Type B pancreatic cell (in vitro differentiated cells): ENCODE data around the gene RRP7A. TPM values are rescaled to one million over a fixed set of nuclear protein-coding genes. Genes with fewer than 3 reads are reported as not detected.
"Not testable (repeated sequence)": the region's sequence is repeated elsewhere in the genome, so short reads cannot be mapped to it uniquely, and the experiment has no call there.

Experiments
- DNase-seq: peaks from one replicate; pipeline ENCODE4 v3.0.0; 2021; ENCODE audit warnings: mixed read lengths; ENCODE audit not compliant: unreplicated experiment; ENCODE audit errors: extremely low spot score
- H3K27ac Mint-ChIP-seq: 2 replicates; pipeline ENCODE4 v1.8.0; 2021; ENCODE audit warnings: mild to moderate bottlenecking, mixed read lengths
- H3K27me3 Mint-ChIP-seq: 2 replicates; pipeline ENCODE4 v1.8.0; 2021; ENCODE audit warnings: mixed read lengths
- H3K36me3 Mint-ChIP-seq: 2 replicates; pipeline ENCODE4 v1.8.0; 2021; ENCODE audit warnings: mixed read lengths
- H3K4me1 Mint-ChIP-seq: one replicate; pipeline ENCODE4 v1.8.0; 2021; ENCODE audit warnings: mixed read lengths; ENCODE audit not compliant: unreplicated experiment
- H3K4me3 Mint-ChIP-seq: 2 replicates; pipeline ENCODE4 v1.8.0; 2021; ENCODE audit warnings: mild to moderate bottlenecking, mixed read lengths
- H3K9me3 Mint-ChIP-seq: 2 replicates; pipeline ENCODE4 v1.8.0; 2021; ENCODE audit warnings: mixed read lengths
- CTCF ChIP-seq: fragments of 200-600 bp; sonication (generic); conservative IDR thresholded peaks from 2 replicates; pipeline ENCODE4 v1.5.0; 2021; ENCODE audit warnings: antibody characterized with exemption, mild to moderate bottlenecking
- total RNA-seq: library from RNA; stranded (reverse); gene quantifications from 2 replicates; pipeline ENCODE4 v1.2.1, GENCODE V29; 2021; ENCODE audit warnings: low replicate concordance

Gene RRP7A
- total RNA-seq, 1 donor from 2014 or later = 76.0 TPM

DNA sequence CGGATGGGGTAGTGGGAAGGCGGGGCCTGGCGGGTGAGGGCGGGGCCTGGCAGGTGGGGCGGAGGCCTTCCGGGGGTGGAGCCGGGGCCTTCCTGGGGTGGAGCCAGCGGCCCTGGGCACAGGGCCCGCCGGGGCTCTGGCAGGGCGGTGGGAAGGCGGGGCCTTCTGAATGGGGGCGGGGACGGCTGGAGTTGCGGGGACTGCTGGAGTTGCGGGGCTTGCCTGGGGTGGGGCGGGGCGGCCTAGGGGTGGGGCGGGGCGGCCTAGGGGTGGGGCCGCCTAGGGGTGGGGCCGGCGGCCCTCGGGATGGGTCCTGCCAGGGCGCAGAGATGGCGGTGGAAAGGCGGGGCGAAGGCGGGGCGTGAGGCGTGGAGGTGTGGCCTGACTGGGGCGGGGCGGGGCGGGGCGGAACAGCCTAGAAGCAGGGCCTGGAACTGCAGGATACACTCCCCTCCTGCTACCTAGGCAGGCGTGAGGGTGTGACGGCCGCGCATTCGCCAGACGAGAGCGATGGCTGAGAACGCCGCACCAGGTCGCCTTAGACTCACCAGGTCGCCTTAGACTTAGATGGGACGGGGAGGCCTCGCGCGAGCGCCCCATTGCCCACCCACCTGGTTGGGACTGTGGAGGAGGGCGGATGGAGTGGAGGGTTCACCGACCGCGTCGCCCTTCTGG, 19.3 kb downstream of the RRP7A start:
- DNase-seq = peak; percentile 75
- no peak for TF ChIP-seq CTCF
- Mint-ChIP-seq H3K27ac (no peak overlapping the region), H3K36me3 (no peaks in the 10 kb centered on the region), H3K9me3 (no peaks in the 10 kb centered on the region), H3K4me1 (peaks cover 13% of the 10 kb centered on the region), H3K27me3 (no peaks in the 10 kb centered on the region), H3K4me3 (no peak overlapping the region)

DNA sequence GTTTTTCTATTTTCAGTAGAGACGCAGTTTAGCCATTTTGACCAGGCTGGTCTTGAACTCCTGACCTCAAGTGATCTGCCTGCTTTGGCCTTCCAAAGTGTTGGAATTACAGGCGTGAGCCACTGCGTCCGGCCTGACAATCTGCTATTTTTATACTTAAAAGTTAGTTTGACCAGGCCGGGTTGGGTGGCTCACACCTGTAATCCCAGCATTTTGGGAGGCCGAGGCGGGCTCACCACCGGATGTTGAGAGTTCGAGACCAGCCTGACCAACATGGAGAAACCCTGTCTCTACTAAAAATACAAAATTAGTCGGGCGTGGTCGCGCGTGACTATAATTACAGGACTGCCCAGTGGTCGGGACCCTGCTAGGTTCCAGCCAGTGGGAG, 19.8 kb downstream of the RRP7A start:
- H3K27me3 Mint-ChIP-seq, H3K4me3 Mint-ChIP-seq: not testable (repeated sequence)

DNA sequence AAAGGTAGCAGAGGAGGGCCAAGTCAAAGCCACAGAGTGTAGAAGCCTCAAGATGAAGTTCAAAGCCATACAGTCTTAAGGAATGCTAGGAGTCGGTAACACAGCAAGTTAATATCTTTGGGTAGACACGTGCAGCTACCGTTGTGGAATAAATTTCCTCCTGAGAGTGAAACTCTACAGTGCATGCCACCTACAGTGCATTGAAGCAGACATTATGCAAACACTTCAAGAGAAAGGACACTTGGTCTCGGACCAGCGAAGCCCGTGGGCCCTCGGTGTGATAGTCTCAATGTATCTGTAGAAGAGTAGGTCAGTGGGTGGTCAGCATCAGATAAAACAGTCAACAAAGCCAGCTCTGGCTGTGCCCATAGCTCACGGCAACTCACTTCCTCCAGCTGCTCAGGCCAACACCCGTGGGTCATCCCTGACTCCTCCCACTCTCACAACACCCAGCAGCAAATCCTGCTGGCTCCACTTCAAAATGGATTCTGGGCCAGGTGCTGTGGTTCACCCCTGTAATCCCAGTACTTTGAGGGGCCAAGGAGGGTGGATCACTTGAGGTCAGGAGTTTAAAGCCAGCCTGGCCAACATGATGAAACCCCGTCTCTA, 24.0 kb downstream of the RRP7A start:
- peaks cover 21% of the 10 kb centered on the region for H3K4me1 Mint-ChIP-seq
- H3K27me3 Mint-ChIP-seq, H3K27ac Mint-ChIP-seq, H3K36me3 Mint-ChIP-seq, DNase-seq, H3K9me3 Mint-ChIP-seq, H3K4me3 Mint-ChIP-seq: not testable (repeated sequence)

More for the DNA sequence above, 19.8 kb downstream of the RRP7A start:
- H3K36me3 Mint-ChIP-seq, DNase-seq, H3K9me3 Mint-ChIP-seq, H3K27ac Mint-ChIP-seq: not testable (repeated sequence)
- H3K4me1 Mint-ChIP-seq = peaks cover 13% of the 10 kb centered on the region

DNA sequence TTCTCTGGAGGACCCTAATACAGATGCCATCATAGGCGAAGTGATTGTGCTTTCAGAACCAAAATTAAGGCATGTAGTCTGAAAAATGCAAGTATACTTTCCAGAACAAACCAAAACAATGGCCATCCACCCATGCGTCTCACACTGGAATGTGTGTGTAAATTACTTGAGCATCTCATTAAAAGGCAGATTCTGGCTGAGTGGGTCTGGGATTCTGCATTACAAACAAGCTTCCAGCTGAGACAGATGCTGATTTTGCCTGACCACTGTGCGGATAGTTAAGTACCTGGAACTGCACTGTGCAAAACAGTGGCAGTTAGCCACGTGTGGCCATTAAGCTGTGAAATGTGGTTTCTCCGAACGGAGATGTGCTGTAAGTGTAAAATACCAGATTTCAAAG, 26.2 kb downstream of the RRP7A start:
- Mint-ChIP-seq H3K9me3 (no peaks in the 10 kb centered on the region), H3K27me3 (peaks cover 3% of the 10 kb centered on the region), H3K4me1 (peaks cover 15% of the 10 kb centered on the region), H3K4me3 (no peak overlapping the region), H3K27ac (no peak overlapping the region), H3K36me3 (no peaks in the 10 kb centered on the region)
- DNase-seq = no peak
- TF ChIP-seq CTCF = no peak

GRCh38 chr22:42492323-42492690, 27.3 kb downstream of the RRP7A start:
- Mint-ChIP-seq H3K4me1 (peaks cover 12% of the 10 kb centered on the region), H3K27ac (no peak overlapping the region), H3K27me3 (peaks cover 3% of the 10 kb centered on the region), H3K9me3 (no peaks in the 10 kb centered on the region), H3K4me3 (no peak overlapping the region), H3K36me3 (no peaks in the 10 kb centered on the region)
- TF ChIP-seq CTCF = no peak
- DNase-seq = no peak

- Mint-ChIP-seq H3K4me3 (no peak overlapping the region), H3K4me1 (peaks cover 12% of the 10 kb centered on the region), H3K27me3 (peaks cover 3% of the 10 kb centered on the region), H3K27ac (no peak overlapping the region), H3K36me3 (no peaks in the 10 kb centered on the region), H3K9me3 (no peaks in the 10 kb centered on the region)
- TF ChIP-seq CTCF = no peak
- DNase-seq = no peak
Observed at GRCh38 chr22:42490243-42490832, 29.3 kb downstream of the RRP7A start.
